ENCODE data around the gene ZNF621.

Gene ZNF621

DNA sequence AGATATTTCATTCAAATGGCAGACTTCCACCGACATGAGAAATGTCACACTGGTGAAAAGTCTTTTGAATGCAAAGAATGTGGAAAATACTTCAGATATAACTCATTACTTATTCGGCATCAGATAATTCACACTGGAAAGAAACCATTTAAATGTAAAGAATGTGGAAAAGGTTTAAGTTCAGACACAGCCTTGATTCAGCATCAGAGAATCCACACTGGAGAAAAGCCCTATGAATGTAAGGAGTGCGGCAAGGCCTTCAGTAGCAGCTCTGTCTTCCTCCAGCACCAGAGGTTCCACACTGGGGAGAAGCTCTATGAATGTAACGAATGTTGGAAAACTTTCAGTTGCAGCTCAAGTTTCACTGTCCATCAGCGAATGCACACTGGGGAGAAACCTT is 8.6 kb upstream of the ZNF621 start:
- Histone ChIP-seq H3K27ac (ENCODE audit: low read depth, low read length) (no peak overlapping the region), H3K4me2 (ENCODE audit: low read depth, low read length, poor library complexity, severe bottlenecking) (no peak overlapping the region), H3K36me3 (ENCODE audit: low read length) (no peaks in the 10 kb centered on the region), H3F3A (ENCODE audit: insufficient read depth) (no peaks in the 10 kb centered on the region), H4K20me1 (ENCODE audit: low read depth, low read length) (no peaks in the 10 kb centered on the region), H3K4me3 (ENCODE audit: insufficient read depth, low read length, poor library complexity, severe bottlenecking) (no peak overlapping the region), H3K9me2 (replicated peaks; ENCODE audit: insufficient read depth, low read length) (no peaks in the 10 kb centered on the region), H3K79me2 (ENCODE audit: insufficient read depth, low read length) (no peaks in the 10 kb centered on the region), H3K9ac (ENCODE audit: low read length) (no peak overlapping the region), H3K9me3 (ENCODE audit: insufficient read depth, low read length) (no peaks in the 10 kb centered on the region), H2AFZ (ENCODE audit: low read depth, low read length, severe bottlenecking) (no peak overlapping the region), H3K27me3 (ENCODE audit: low read length) (no peaks in the 10 kb centered on the region)
- TF ChIP-seq, protein P1, sequence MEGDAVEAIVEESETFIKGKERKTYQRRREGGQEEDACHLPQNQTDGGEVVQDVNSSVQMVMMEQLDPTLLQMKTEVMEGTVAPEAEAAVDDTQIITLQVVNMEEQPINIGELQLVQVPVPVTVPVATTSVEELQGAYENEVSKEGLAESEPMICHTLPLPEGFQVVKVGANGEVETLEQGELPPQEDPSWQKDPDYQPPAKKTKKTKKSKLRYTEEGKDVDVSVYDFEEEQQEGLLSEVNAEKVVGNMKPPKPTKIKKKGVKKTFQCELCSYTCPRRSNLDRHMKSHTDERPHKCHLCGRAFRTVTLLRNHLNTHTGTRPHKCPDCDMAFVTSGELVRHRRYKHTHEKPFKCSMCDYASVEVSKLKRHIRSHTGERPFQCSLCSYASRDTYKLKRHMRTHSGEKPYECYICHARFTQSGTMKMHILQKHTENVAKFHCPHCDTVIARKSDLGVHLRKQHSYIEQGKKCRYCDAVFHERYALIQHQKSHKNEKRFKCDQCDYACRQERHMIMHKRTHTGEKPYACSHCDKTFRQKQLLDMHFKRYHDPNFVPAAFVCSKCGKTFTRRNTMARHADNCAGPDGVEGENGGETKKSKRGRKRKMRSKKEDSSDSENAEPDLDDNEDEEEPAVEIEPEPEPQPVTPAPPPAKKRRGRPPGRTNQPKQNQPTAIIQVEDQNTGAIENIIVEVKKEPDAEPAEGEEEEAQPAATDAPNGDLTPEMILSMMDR (IDR thresholded peaks at IDR 0.05; ENCODE audit: insufficient read depth, low read length, poor library complexity, severe bottlenecking): no peak

DNA sequence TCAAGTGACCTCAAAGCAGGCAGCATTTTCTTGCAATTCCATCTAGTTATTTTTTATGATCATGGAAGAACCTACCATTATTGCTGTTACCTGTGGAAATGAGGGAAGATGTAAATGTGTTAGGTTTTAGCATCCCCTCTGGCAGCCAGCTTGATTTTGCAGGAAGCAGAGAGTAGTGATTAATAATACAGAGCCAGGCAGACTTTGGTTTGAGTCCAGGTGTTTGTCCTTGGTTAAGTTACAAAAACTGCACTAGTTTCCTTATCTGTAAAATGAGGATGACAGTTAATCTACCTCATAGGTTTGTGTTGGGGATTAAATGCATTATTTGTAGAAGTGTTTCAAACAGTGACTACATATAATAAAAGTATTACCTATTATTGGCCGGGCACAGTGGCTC is 6.7 kb upstream of the ZNF621 start:
- H3K27me3 ChIP-seq (ENCODE audit: low read length): no peaks in the 10 kb centered on the region
- H4K20me1 ChIP-seq (ENCODE audit: low read depth, low read length): no peaks in the 10 kb centered on the region
- no peak overlapping the region for H3K4me2 ChIP-seq (ENCODE audit: low read depth, low read length, poor library complexity, severe bottlenecking)
- no peaks in the 10 kb centered on the region for H3F3A ChIP-seq (ENCODE audit: insufficient read depth)
- no peaks in the 10 kb centered on the region for H3K79me2 ChIP-seq (ENCODE audit: insufficient read depth, low read length)
- H2AFZ ChIP-seq (ENCODE audit: low read depth, low read length, severe bottlenecking): no peak overlapping the region
- H3K36me3 ChIP-seq (ENCODE audit: low read length): no peaks in the 10 kb centered on the region
- H3K9me2 ChIP-seq (replicated peaks; ENCODE audit: insufficient read depth, low read length): no peaks in the 10 kb centered on the region
- no peak for TF ChIP-seq EZH2phosphoT487 (conservative IDR thresholded peaks at IDR 0.05; ENCODE audit: low read length)
- TF ChIP-seq, protein P1 (IDR thresholded peaks at IDR 0.05; ENCODE audit: insufficient read depth, low read length, poor library complexity, severe bottlenecking): no peak
- H3K9me3 ChIP-seq (ENCODE audit: insufficient read depth, low read length): no peaks in the 10 kb centered on the region
- H3K9ac ChIP-seq (ENCODE audit: low read length): no peak overlapping the region
- H3K27ac ChIP-seq (ENCODE audit: low read depth, low read length): no peak overlapping the region
- H3K4me3 ChIP-seq (ENCODE audit: insufficient read depth, low read length, poor library complexity, severe bottlenecking): no peak overlapping the region

DNA sequence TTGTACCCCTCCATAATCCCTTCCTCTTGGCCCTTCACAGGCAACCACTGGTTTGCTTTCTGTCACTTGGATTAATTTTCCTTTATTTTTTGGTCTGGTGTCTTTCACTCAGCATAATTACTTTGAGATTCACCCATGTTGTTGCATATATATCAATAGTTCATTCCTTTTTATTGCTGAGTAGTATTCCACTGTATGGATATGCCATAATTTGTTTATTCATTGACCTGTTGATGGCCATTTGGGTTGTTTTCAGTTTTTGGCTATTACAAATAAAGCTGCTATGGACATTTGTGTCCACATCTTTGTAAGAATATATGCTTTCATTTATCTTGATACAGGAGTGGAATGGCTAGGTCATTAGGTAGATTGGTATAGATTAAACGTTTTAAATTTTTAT is 5.9 kb upstream of the ZNF621 start:
- no peak overlapping the region for H3K9ac ChIP-seq (ENCODE audit: low read length)
- no peaks in the 10 kb centered on the region for H4K20me1 ChIP-seq (ENCODE audit: low read depth, low read length)
- no peak overlapping the region for H3K4me2 ChIP-seq (ENCODE audit: low read depth, low read length, poor library complexity, severe bottlenecking)
- H3K27me3 ChIP-seq (ENCODE audit: low read length): no peaks in the 10 kb centered on the region
- H3K9me3 ChIP-seq (ENCODE audit: insufficient read depth, low read length): no peaks in the 10 kb centered on the region
- H3K27ac ChIP-seq (ENCODE audit: low read depth, low read length): no peak overlapping the region
- TF ChIP-seq, protein P1 (IDR thresholded peaks at IDR 0.05; ENCODE audit: insufficient read depth, low read length, poor library complexity, severe bottlenecking): no peak
- TF ChIP-seq EZH2phosphoT487 (conservative IDR thresholded peaks at IDR 0.05; ENCODE audit: low read length): no peak
- H3K9me2 ChIP-seq (replicated peaks; ENCODE audit: insufficient read depth, low read length): no peaks in the 10 kb centered on the region
- no peak overlapping the region for H2AFZ ChIP-seq (ENCODE audit: low read depth, low read length, severe bottlenecking)
- H3F3A ChIP-seq (ENCODE audit: insufficient read depth): 0 out of 2 replicates have a peak, but pooled peaks cover 1% of the 10 kb centered on the region
- no peaks in the 10 kb centered on the region for H3K36me3 ChIP-seq (ENCODE audit: low read length)
- no peaks in the 10 kb centered on the region for H3K79me2 ChIP-seq (ENCODE audit: insufficient read depth, low read length)
- H3K4me3 ChIP-seq (ENCODE audit: insufficient read depth, low read length, poor library complexity, severe bottlenecking): no peak overlapping the region

DNA sequence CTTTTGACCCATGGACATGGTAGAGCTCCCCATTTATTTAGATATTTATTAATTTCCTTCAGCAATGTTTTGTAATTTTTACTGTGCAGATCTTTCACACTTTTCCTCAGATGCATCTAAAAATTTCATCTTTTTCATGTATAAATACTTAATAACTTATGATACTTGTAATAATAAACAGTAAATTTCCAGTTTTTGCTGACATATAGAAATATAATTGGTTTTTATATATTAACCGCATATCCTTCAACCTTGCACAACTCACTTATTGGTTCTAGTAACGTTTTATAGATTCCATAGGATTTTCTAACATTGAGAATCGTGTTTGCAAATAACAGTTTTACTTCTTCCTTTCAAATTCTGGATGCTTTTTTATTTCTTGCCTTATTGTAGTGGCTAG is 3.5 kb upstream of the ZNF621 start:
- Histone ChIP-seq H3K27me3 (ENCODE audit: low read length) (no peaks in the 10 kb centered on the region), H4K20me1 (ENCODE audit: low read depth, low read length) (no peaks in the 10 kb centered on the region), H3K36me3 (ENCODE audit: low read length) (no peaks in the 10 kb centered on the region), H2AFZ (ENCODE audit: low read depth, low read length, severe bottlenecking) (no peak overlapping the region), H3K9me2 (replicated peaks; ENCODE audit: insufficient read depth, low read length) (no peaks in the 10 kb centered on the region), H3K79me2 (ENCODE audit: insufficient read depth, low read length) (no peaks in the 10 kb centered on the region), H3K4me3 (ENCODE audit: insufficient read depth, low read length, poor library complexity, severe bottlenecking) (no peak overlapping the region), H3F3A (ENCODE audit: insufficient read depth) (0 out of 2 replicates have a peak, but pooled peaks cover 4% of the 10 kb centered on the region), H3K9ac (ENCODE audit: low read length) (no peak overlapping the region), H3K27ac (ENCODE audit: low read depth, low read length) (no peak overlapping the region), H3K9me3 (ENCODE audit: insufficient read depth, low read length) (no peaks in the 10 kb centered on the region), H3K4me2 (ENCODE audit: low read depth, low read length, poor library complexity, severe bottlenecking) (no peak overlapping the region)
- TF ChIP-seq, protein P1 (IDR thresholded peaks at IDR 0.05; ENCODE audit: insufficient read depth, low read length, poor library complexity, severe bottlenecking): no peak
- TF ChIP-seq EZH2phosphoT487 (conservative IDR thresholded peaks at IDR 0.05; ENCODE audit: low read length): no peak

Measured in SU-DHL-6 (cell line).